GM21447 (cell line): Measurements from ENCODE around the gene CCHCR1.
"Not testable (repeated sequence)": the region's sequence is repeated elsewhere in the genome, so short reads cannot be mapped to it uniquely, and the experiment has no call there.

Experiments
- ATAC-seq: cut with Tn5 transposase; IDR thresholded peaks from one replicate; pipeline ENCODE4 v1.9.1; 2021; ENCODE audit not compliant: unreplicated experiment

Gene CCHCR1

GRCh38 chr6:31157513-31158139 lies at the start of gene CCHCR1:
Gene CCHCR1 (minus strand): TSS chr6:31157802. CDS start chr6:31157600, 202 bp downstream.
- peak; percentile 5 for ATAC-seq

GRCh38 chr6:31205638-31206037 lies 48.0 kb upstream of the CCHCR1 start:
- ATAC-seq: no peak

GRCh38 chr6:31204751-31205145 lies 47.1 kb upstream of the CCHCR1 start:
- ATAC-seq: no peak

- ATAC-seq: peak; percentile 56
Observed at GRCh38 chr6:31203345-31203979, 45.9 kb upstream of the CCHCR1 start.

GRCh38 chr6:31202259-31203166 lies 44.9 kb upstream of the CCHCR1 start:
- no peak for ATAC-seq

GRCh38 chr6:31199105-31199452 lies 41.5 kb upstream of the CCHCR1 start:
- not testable (repeated sequence) for ATAC-seq

GRCh38 chr6:31197559-31198305 lies 40.1 kb upstream of the CCHCR1 start:
- ATAC-seq: peak; percentile 68

- not testable (repeated sequence) for ATAC-seq
Observed at GRCh38 chr6:31196251-31197022, 38.8 kb upstream of the CCHCR1 start.

GRCh38 chr6:31195308-31195979 lies 37.8 kb upstream of the CCHCR1 start:
- ATAC-seq: not testable (repeated sequence)

GRCh38 chr6:31194061-31194834 lies 36.6 kb upstream of the CCHCR1 start:
- no peak for ATAC-seq

GRCh38 chr6:31193206-31193605 lies 35.6 kb upstream of the CCHCR1 start:
- ATAC-seq: no peak

GRCh38 chr6:31192431-31193105 lies 35.0 kb upstream of the CCHCR1 start:
- ATAC-seq: not testable (repeated sequence)

- ATAC-seq: peak; percentile 84
Observed at GRCh38 chr6:31190488-31190887, 32.9 kb upstream of the CCHCR1 start.

GRCh38 chr6:31189223-31189622 lies 31.6 kb upstream of the CCHCR1 start:
- not testable (repeated sequence) for ATAC-seq

- ATAC-seq: no peak
Observed at GRCh38 chr6:31187780-31188194, 30.2 kb upstream of the CCHCR1 start.

GRCh38 chr6:31186052-31186734 lies 28.6 kb upstream of the CCHCR1 start:
- no peak for ATAC-seq

GRCh38 chr6:31185695-31186051 lies 28.1 kb upstream of the CCHCR1 start:
- not testable (repeated sequence) for ATAC-seq

GRCh38 chr6:31183859-31184258 lies 26.3 kb upstream of the CCHCR1 start:
- not testable (repeated sequence) for ATAC-seq
